ENCODE results near the gene C22orf31. TPM values are rescaled to one million over a fixed set of nuclear protein-coding genes. Genes with fewer than 3 reads are reported as not detected.

C22orf31 gene
- total RNA-seq, 2 donors from 2014 or later, result 0.32 TPM; not detected in 1

DNA sequence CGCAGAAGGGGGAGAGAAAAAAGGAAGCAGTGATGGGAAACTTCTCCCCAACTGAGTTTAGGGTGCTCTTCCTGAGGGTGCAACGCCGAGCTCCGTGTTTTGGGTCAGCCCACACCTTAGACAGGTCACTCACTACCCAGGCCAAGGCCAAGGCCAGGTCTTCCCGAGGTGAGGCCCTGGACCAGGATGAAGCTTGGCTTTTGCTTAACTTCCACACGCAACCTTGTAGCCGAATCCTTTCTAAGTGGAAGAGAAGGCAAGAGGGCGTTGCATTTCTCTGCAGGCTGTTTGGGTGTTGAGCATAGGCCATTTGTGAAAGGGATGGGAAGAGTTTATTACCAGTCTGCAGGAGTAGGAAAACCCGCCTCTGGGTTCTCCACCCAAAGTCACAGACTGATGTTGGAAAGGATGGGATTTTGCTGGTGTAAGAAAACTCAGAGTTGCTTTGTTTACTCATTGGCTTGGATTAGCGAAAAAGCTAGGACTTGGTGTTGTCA lies 12.7 kb upstream of the C22orf31 start:
- peak; percentile 38 for DNase-seq
- H3K4me3 ChIP-seq, result peak overlapping the region; percentile 48
- TF ChIP-seq, protein P1, sequence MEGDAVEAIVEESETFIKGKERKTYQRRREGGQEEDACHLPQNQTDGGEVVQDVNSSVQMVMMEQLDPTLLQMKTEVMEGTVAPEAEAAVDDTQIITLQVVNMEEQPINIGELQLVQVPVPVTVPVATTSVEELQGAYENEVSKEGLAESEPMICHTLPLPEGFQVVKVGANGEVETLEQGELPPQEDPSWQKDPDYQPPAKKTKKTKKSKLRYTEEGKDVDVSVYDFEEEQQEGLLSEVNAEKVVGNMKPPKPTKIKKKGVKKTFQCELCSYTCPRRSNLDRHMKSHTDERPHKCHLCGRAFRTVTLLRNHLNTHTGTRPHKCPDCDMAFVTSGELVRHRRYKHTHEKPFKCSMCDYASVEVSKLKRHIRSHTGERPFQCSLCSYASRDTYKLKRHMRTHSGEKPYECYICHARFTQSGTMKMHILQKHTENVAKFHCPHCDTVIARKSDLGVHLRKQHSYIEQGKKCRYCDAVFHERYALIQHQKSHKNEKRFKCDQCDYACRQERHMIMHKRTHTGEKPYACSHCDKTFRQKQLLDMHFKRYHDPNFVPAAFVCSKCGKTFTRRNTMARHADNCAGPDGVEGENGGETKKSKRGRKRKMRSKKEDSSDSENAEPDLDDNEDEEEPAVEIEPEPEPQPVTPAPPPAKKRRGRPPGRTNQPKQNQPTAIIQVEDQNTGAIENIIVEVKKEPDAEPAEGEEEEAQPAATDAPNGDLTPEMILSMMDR (IDR thresholded peaks at IDR 0.05), result no peak
- H3K9ac ChIP-seq (ENCODE audit: low read depth in 2 of 2, low read length in 2 of 2), result peak overlapping the region; percentile 64 to 90
- peak overlapping the region; percentile 1 for H3K27ac ChIP-seq
- no peaks in the 10 kb centered on the region for H3K27me3 ChIP-seq
- no peaks in the 10 kb centered on the region for H3K36me3 ChIP-seq
- H3K9me3 ChIP-seq, result no peaks in the 10 kb centered on the region
- H3K4me1 ChIP-seq, result peaks cover 9% of the 10 kb centered on the region
- intact Hi-C loops (cut with DNase I), result no loop called here

GRCh38 chr22:29073618-29074275 lies 12.1 kb upstream of the C22orf31 start:
- Histone ChIP-seq H3K27ac (peak overlapping the region; percentile 1), H3K9me3 (no peaks in the 10 kb centered on the region), H3K4me3 (peak overlapping the region; percentile 48), H3K27me3 (no peaks in the 10 kb centered on the region), H3K9ac (ENCODE audit: low read depth in 2 of 2, low read length in 2 of 2) (peak overlapping the region; percentile 81 to 90), H3K36me3 (no peaks in the 10 kb centered on the region), H3K4me1 (peaks cover 9% of the 10 kb centered on the region)
- DNase-seq, result peak; percentile 65
- TF ChIP-seq, protein P1 (IDR thresholded peaks at IDR 0.05), result no peak
- intact Hi-C loops (cut with DNase I), result no loop called here

DNA sequence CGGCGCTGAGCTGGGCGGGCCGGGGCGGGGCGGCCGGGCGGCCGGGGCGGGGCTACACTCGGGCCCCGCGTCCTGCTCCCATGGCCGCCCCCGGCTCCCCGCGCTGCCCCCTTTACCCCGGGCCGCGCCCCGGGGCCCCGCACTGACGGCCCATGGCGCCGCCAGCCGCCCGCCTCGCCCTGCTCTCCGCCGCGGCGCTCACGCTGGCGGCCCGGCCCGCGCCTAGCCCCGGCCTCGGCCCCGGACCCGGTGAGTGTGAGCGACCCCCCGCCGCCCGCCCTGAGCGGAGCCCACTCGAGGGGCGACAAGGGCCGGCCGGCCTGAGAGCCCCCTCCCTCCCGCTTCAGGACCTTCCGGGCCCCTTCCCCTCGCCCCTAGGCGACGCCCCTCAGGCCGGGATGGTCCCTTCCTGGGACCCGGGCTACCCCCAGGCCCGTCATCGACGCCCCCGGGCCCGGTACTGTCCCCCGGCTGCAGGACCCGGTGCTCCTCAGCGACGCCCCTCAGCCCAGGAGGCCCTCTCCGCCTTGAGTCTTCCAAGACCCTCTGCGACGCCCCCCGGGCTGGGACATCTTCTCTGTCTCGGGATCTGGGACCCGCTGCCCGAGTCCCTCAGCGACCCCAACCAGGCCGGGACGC lies 11.5 kb upstream of the C22orf31 start, which contains the start of gene KREMEN1:
Gene KREMEN1 (plus strand): TSS at position 57 of the 639 bp plus-strand sequence. CDS start 96 bp downstream, at position 153.
- Histone ChIP-seq H3K9ac (ENCODE audit: low read depth in 2 of 2, low read length in 2 of 2) (peak within 1 kb of the TSS; percentile 81 to 90), H3K27me3 (no peaks in the 10 kb centered on the region), H3K36me3 (no peaks in the 10 kb centered on the region), H3K9me3 (no peaks in the 10 kb centered on the region), H3K4me3 (peak within 1 kb of the TSS; percentile 48), H3K27ac (peak within 1 kb of the TSS; percentile 9), H3K4me1 (peaks cover 9% of the 10 kb centered on the region)
- intact Hi-C loops (cut with DNase I), result no loop called here
- peak; percentile 34 for DNase-seq
- TF ChIP-seq, protein P1 (IDR thresholded peaks at IDR 0.05), result no peak

DNA sequence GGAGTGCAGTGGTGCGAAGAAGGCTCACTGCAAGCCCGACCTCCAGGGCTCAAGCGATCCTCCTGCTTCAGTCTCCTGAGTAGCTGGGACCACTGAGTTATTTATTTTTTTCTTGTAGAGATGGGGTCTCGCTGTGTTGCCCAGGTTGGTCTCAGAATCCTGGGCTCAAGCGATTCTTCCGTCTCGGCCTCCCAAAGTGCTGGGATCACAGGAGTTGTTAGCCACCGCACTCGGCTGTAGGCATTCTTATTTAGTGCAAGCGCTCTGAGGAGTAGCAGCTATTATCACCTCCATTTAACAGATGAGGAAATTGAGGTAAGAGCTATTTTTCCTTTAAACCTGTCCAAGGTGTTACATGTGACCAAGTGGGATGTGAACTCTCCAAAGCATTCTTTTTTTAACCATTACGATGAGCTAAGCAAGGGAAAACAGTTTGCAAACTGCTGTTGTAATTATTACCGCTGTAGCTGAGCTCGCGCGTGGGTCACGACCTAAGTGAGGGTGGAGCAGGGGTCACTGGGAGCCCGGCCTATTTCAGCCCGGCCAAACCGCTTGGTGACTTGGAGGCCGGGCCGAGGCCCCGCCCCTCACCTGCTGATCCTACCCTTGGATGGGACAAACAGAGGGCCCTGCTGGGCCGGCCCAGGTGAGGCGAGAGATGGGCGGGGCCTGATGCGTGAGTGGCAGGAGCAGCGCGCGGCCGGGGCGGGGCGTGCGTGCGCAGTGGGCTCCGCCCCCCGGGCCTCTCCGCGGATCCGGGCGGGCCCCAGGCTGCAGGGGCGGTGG lies 10.8 kb upstream of the C22orf31 start:
- no peaks in the 10 kb centered on the region for H3K27me3 ChIP-seq
- no peaks in the 10 kb centered on the region for H3K36me3 ChIP-seq

More for the DNA sequence above, 10.8 kb upstream of the C22orf31 start:
- Histone ChIP-seq H3K27ac (no peak overlapping the region), H3K4me3 (peak overlapping the region; percentile 36), H3K9me3 (no peaks in the 10 kb centered on the region), H3K4me1 (peaks cover 9% of the 10 kb centered on the region), H3K9ac (ENCODE audit: low read depth in 2 of 2, low read length in 2 of 2) (peak overlapping the region; percentile 2 to 38)
- TF ChIP-seq, protein P1 (IDR thresholded peaks at IDR 0.05), result no peak
- peak; percentile 98 for DNase-seq
- intact Hi-C loops (cut with DNase I), result no loop called here

All from colonic mucosa (tissue), 4 donors.